Measurements from ENCODE around the gene ZNF81.
"Not testable (repeated sequence)": the region's sequence is repeated elsewhere in the genome, so short reads cannot be mapped to it uniquely, and the experiment has no call there.

The ZNF81 gene

DNA sequence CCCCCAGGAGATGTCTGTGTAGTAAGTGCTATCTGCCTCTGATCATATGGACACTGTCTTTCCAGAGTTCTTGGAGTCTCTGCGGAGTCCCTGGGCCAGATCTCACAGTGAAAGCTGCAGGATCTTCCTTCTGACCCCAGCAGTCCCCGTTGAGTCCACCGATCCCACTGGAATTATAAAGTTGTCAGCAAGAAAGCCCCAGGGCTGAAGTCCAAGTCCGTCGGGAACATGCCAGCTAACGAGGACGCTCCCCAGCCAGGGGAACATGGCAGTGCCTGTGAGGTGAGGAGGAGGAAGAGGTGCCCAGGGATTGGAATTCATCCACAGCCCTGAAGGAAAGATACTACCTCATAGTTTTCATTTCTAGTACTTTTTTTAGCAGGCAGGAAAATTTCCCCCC, 9.3 kb downstream of the ZNF81 start:
- DNase-seq = no peak

DNA sequence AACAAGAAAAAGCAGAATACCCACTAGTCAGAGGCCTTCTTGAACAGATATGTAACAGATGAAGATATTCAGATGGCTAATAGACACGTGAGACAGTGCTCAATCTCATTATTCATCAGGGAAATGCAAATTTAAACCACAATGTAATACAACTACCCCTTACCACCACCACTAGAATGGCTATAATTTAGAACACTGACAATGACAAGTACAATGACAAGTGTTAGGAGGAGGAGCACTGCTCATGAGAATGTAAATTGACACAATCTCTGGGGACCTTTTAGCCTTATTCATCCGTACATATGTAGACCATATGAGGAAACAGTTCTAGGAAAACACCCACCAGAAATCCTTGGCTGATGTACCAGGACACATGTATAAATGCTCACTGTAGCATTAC, 13.1 kb downstream of the ZNF81 start:
- no peak for DNase-seq

DNA sequence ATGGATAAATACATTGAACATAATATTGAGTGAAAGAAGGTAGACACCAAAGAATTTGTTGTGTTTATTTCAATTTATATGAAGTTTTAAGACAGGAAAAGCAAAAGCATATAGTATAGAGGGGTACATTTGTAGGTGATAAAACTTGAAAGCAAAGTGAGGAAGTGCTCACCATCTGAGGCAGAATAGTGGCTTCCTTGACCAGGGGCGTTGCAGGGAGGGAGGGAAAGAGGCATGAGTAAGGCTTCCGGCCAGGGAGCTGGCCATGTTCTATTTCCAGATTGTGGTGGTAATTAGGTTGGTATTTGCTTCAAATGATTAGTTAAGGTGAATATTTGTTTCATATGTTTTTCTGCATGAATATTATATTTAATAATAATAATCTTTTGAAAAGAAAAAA, 13.7 kb downstream of the ZNF81 start:
- not testable (repeated sequence) for DNase-seq

DNA sequence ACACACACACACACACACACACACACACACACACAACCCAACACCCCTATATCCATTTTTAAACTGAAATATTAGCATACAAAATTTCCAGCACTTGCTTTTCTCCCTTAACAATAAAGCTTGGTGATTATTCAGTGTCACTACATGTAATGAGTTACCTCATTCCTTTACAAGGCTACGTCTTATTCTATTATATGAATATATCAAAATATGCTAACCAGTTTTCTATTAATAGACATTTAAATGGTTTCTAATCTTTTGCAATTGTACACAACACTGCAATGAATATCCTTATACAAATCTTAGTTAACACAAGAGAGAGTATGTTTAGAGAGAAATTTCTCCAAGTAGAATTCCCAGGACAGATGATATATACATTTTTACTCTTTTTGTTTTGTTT, 14.2 kb downstream of the ZNF81 start:
- DNase-seq = no peak

DNA sequence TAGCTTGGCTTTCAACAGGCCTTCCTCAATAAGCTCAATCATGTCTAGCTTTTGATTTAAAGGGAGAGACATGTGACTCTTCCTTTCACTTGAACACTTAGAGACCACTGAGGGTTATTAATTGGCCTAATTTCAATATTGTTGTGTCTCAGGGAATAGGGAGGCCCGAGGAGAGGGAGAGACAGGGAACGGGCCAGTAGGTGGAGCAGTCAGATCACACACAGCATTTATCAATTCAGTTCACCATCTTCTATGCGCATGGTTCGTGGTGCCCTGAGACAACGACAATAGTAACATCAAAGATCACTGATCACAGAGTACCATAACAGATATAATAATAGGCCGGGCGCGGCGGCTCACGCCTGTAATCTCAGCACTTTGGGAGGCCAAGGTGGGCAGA, 17.8 kb downstream of the ZNF81 start:
- no peak for DNase-seq

DNA sequence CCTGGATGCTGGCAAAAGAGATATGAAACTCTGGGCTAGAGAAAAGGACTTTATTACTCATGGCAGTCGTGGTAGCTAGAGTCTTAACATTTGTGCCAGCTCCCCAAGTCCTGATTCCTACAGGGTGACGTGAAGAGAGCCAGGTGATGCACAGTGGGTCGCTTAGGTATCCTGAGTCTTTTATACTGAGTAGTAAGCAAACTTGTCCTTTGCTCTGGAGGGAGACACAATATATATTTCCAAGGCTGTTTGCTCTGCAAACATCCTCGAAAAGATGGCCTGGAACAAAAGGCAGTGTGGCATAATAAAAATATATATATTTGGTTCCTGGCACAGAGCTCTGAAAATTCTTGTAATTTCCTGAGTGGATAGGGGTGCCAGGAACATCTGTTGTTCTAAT, 23.0 kb downstream of the ZNF81 start:
- DNase-seq = no peak

DNA sequence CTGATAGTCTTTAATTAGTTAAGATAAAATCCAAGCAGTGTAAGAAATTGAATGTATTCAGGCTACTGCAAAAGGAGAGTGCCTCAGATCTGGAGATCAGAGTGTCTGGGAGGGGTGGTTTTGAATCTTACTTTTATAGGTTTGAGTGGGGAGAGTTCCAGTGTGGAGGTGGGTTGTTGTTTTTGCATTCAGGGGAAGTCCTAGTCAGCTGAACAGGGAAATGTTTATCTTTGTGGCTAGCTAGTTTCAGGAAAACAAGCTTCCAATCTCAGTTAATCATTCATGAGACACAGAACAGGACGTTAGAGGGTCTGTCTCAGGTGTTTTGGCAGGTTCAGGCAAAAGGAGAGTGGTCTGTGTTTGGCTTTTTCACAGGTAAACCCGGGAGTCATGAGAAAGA, 26.0 kb downstream of the ZNF81 start:
- no peak for DNase-seq

DNA sequence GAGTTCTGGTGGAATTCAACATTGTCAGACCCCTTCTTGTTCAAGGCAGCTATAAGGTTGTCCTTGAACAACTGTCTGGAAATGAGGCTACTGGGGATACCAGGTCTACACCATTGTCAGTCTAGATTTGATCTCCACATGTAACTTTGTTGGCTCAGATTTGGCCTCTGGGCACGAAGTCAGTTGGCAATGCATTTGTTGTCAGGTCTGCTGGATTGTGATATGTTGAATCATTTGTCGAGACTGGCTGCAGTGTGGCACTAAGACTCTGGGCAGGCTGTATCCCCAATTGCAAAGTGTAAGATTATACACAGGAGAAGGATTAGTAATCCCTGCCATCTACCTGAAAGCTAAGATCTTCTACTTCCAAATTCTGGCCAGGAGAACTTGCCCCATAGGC, 26.5 kb downstream of the ZNF81 start:
- no peak for DNase-seq

DNA sequence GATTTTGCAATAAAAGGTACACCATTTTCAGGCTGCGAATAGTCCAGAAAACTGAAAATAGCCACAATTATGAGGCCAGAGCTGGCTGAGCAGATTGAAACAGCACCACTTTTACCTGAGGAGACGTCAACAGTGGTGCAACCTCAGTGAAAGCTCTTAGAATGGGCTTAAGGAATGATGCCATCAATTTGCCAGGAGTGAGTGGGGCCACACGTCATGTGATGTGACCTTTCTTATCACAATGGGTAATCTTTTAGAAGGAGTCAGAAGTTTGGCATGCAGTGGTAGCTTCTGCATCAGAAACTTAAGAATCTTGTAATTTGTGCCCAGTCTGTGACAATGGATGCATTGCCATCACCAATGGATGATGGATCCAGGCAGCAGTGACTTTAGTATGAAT, 27.6 kb downstream of the ZNF81 start:
- no peak for DNase-seq

DNA sequence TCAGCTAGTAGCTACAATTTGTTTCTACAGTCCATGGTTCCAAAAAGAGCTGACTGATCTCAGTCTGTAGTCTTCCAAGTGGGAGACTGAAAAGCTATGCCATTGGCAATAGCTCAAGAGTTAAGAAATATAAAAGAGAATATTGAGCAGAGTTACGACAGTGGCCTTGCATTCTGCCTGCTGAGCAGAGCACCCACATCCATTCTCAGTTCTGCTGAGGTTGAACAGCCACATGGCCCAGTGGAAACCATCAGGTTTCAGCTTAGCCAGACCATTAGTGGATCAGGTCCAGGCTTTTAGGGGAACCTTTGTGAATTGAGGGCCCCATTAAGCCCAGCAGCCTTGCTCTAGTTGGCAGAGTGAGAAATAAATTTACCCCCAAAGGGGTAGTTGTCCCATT, 28.1 kb downstream of the ZNF81 start:
- no peak for DNase-seq

DNA sequence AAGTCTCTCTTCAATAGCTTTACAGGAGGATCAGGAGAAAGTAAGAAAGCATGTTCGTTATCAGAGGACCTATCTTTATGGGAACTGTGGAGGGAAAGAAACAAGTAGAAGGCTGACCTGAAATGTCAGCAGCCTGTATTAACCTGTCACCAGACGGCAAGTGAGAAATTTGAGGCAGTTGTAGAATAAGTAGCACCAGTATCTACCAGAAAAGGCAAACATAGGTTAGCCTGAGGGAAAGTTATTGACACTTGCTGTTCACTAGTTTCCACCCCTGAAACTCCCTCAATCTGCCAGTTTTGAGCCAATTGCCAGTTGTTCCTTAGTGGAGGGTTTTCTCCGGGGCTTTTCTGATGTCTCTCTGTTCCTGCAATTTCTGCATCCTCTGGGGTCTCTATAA, 36.4 kb downstream of the ZNF81 start:
- no peak for DNase-seq

DNA sequence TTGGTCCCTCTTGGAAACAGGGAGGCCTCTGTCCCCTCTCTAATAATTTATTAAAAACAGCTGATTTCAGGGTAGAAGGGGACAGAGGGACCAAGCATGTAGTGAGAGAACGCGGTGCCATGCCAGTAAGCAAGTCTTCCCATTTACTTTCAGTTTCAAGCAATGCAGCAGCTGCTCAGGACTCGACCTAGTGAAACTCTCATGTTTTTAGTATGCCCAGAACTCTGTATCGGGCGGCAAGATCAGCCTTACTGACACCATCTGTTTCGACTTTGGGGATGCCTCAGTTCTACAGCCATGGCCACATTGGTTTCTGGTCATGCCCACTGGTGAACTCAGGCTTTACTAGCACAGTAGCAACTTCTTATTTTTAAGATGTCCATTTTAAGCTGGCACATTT, 40.6 kb downstream of the ZNF81 start:
- DNase-seq = no peak

DNA sequence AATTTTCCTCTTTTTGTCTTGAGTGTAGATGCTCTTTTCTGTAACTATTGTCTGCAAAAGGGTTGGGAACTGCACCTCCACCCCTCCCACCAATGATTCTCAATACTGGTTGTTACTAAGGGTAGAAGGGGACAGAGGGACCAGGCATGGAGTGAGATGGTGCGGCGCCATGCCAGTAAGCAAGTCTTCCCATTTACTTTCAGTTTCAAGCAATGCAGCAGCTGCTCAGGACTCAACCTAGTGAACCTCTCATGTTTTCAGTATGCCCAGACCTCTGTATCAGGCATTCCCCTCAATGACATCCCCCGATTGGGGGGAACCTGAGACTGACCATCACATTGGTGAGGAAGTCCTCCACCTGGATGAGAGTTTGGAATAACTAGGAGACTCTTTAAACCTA, 41.5 kb downstream of the ZNF81 start:
- no peak for DNase-seq

DNA sequence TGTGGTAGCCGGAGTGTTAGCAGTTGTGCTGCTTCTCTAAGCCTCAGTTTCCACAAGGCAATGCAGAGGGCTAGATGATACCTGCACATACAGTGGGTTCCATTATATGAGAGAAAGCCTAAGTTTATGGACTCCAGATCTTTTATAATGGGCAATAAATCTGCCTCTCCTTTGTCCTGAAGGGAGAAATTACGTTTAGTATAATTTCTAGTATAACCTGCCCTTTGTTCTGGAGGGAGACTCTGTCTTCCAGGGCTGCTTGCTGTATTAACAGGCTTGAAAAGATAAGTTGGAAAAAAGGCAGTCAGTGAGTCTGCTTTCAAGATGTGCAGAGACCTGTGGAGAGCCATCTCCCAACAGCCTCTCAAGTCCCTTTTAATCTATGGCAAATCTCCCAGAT, 42.8 kb downstream of the ZNF81 start:
- DNase-seq = no peak

DNA sequence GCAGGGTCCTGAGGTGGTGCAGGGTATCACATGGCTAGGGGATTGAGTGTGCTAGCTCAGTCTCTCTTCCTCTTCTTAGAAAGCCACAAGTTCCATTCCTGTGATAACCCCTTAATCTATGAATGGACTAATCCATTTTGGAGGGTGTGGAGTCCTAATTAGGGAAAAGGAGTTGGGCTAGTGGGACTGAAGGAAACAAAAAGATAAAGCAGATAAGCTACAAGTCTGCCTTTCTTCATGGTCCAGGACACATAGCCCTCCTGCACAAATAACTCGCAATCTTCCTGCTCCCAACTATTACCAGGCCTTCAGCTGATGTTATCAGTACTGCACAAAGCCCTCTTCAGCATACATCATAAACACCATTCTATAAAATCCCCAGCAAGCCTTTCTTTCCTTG, 44.2 kb downstream of the ZNF81 start:
- no peak for DNase-seq

DNA sequence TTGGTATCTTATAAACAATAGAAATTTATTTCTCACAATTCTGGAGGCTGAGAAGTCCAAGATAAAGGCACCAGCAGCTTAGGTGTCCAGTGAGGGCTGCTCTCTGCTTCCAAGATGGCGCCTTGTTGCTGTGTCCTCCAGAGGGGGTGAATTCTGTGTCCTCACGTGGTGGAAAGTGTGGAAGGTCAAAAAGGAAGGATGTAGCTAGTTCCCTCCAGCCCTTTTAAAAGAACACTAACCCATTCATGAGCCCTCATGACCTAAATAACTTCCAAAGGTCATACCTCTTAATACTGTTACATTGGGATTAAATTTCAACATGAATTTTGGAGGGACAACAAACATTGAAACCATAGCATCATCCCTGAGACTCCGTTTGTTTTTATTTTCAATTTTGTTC, 48.8 kb downstream of the ZNF81 start:
- DNase-seq = no peak

DNA sequence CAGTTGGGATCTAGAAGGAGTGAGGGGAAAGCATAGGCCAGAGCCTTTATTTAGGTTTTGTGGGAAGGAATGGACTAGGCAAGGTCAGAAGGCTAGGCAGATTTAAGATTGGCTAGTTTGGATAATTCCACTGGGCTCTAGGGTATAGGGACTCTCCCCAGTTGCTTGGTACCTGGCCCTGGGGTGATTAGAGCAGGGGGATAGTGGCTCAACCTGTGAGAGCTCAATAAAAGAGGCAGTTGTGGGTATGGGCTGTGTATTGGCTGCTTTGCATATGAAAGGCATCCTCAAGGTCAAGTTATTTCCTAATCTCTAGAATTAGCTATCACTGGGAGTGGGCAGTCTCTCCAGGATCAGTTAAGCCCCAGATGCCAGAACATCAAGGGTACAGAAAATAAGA, 61.3 kb downstream of the ZNF81 start:
- DNase-seq = no peak

DNA sequence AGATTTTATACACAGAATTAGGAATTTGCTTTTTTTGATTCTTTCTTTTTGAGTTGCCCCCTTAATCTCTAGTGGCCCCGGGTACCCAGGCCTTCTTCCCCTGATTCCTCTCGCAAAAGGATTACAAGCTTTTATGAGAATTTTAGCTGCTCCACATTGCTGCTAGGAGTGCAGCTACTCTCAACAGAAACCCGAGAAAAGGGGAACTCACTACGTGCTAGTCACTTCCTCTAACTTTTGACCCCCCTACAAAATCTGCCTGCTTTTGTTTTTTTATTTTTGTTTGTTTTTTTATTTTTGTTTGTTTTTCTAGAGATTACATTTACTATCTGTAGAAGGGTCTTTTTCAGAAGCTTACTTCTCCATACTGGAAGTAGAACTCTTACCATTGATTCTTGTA, 64.1 kb downstream of the ZNF81 start:
- no peak for DNase-seq

DNA sequence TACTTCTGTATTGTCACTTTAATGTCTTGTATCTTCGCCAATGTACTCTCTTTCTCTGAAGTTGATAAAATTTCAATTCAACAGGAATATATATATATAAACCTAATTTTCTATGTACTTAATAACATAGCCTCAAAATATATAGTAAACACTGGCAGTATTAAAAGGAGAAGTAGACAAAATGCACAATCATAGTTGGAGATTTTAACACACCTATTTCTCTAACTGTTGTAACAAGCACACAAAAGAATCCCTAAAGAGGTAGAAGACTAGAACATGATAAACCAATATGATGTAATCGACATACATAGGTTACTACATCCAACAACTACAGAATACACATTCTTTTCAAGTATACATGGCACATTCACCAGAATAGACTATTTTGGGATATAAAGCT, 65.5 kb downstream of the ZNF81 start:
- DNase-seq = no peak

DNA sequence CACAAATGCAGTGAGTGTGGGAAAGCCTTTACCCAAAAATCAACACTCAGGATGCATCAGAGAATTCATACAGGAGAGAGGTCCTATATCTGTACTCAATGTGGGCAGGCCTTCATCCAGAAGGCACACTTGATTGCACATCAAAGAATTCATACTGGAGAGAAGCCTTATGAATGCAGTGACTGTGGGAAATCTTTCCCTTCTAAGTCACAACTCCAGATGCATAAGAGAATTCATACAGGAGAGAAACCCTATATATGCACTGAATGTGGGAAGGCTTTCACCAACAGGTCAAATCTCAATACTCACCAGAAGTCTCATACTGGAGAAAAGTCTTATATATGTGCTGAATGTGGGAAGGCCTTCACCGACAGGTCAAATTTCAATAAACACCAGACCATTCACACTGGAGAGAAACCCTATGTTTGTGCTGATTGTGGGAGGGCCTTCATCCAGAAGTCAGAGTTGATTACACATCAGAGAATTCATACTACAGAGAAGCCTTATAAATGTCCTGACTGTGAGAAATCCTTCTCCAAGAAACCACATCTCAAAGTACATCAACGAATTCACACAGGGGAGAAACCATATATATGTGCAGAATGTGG, 79.3 kb downstream of the ZNF81 start:
- DNase-seq = no peak

DNA sequence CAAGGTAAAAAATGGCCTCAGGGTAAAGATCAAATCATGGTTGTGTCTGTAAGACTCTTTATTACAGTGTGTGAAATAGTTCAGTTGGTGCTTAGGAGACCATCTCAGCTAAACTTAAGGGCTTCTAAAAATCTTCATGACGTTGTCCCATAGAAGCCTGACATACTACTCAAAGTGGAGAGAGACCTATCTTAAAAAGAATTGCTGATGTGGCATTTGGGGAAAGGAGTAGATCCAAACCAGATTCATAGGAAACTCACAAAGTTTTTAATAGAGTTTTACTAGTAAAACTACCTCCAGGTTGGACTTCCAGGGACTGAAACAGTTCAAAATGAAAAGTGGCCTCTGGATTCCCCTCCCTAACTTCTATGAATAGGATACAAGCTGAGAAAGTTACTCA, 81.6 kb downstream of the ZNF81 start:
- DNase-seq = no peak

DNA sequence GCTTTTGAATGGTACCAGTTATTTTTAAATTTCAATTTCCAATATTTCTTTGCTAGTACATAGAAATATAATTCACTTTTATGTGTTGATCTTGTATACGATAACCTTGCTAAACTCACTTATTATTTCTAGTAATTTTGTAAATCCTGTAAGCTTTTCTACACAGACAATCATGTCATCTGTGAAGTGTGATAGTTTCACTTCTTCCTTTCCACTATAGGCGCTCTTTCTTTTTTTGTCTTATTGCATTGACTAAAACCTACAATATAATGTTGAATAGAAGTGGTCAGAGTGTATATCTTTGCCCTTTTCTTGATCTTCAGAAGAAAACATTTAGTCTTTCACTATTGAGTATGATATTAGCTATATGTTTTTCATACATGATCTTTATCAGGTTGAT, 90.5 kb downstream of the ZNF81 start:
- no peak for DNase-seq

DNA sequence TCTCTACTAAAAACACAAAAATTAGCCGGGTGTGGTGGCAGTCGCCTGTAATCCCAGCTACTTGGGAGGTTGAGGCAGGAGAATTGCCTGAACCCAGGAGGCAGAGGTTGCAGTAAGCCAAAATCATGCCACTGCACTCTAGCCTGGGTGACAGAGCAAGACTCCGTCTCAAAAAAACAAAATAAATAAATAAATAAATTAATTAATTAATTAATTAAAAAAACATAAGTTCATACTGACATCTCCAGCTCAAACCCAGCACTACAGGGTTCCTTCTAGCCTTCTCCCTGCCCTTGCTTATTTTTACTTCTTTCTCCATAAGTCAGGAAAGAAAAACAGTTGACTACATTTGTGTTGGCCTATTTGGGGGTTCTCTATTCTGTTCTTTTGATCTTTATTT, 95.3 kb downstream of the ZNF81 start:
- DNase-seq = not testable (repeated sequence)

DNA sequence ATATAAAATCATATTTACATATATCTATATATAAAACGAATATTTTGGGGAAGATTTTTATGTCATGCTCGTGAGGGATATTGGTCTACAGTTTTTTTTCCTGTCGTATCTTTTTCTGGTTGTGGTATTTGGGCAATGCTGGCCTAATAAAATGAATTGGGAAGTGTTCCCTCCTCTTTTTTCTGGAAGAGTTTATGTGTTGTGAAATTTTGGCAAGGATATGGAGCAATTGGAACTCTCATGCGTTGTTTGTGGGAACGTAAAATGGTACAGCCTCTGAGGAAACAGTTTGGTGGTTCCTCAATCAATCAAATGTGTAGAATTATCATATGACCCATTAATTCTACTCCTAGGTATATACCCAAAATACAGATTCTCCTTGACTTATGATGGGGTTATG, 97.2 kb downstream of the ZNF81 start:
- DNase-seq = no peak

DNA sequence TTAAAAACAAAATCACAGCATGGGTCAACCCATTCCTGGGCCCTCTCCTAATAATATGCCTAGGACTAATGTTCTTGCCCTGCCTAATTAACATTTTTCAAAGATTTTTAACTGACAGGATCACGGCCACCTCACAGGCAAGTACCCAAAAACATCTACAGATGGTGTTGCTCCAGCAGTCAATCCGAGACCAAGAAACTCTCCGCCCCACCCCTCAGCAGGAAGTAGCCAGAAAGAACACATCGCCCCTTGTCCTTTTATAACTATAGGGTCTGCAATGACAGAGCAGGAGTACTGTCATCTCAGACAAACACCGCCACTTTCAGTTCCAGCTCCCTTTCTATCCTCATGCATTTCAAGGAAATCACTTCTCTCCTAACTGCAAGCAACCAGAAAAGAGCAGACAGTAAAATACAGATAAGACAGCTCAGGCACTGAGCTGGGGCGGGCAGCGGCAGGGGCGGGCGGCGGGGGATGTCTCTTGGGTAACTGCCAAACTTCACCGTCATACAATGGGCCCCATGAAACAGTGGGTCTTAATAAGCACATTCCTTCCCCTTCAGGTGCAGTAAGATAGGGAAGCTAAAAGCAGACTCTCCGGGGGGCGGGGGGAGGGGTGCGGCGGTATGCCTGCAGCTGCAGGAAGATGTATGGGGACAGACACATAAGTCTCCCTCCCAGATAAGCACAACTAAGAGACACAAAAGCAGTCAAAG, 99.7 kb downstream of the ZNF81 start:
- DNase-seq = no peak

Data from DMS 273 treated with DMSO at 0.1 percent for 48 hours (cell line).